Kidney (tissue), 14 donors: ENCODE results near the gene C9orf43. TPM values are rescaled to one million over a fixed set of nuclear protein-coding genes. Genes with fewer than 3 reads are reported as not detected.
A peak's percentile ranks its signal among the peaks of the same experiment; 100 is the strongest.

Source experiments
- DNase-seq, 5 donors: peaks; one replicate each; pipeline ENCODE4 v3.0.0-alpha.2; 2013 to 2020
- FAIRE-seq: peaks from 2 replicates; lab custom pipeline; 2012; peaks lifted over from hg19 to GRCh38; lab: Jason Lieb, UNC
- H3K27ac ChIP-seq, 2 donors: one replicate each; pipeline ENCODE4 v1.7.0; 2013; ENCODE audit warnings: low read depth in 2 of 2, low read length in 2 of 2, inconsistent platforms in 1 of 2
- H3K27me3 ChIP-seq: one replicate; pipeline ENCODE4 v1.7.1; 2013; ENCODE audit warnings: low read length, inconsistent platforms; ENCODE audit not compliant: control insufficient read depth, insufficient read depth
- H3K36me3 ChIP-seq, 3 donors: one replicate each; pipeline versions ENCODE4 v1.7.0 to v1.7.1; 2013; ENCODE audit warnings: low read length in 3 of 3, control low read depth in 1 of 3, inconsistent platforms in 1 of 3; ENCODE audit not compliant: insufficient read depth in 3 of 3, control insufficient read depth in 2 of 3
- H3K4me1 ChIP-seq, 3 donors: one replicate each; pipeline versions ENCODE4 v1.7.0 to v1.7.1; 2013; ENCODE audit warnings: low read length in 3 of 3, inconsistent platforms in 1 of 3, low read depth in 1 of 3; ENCODE audit not compliant: control insufficient read depth in 2 of 3, insufficient read depth in 2 of 3
- H3K4me3 ChIP-seq, 3 donors: one replicate each; pipeline versions ENCODE4 v1.7.0 to v1.8.1; 2013; ENCODE audit warnings: low read length in 3 of 3, control low read depth in 1 of 3, inconsistent platforms in 1 of 3
- H3K9ac ChIP-seq, 3 donors: one replicate each; pipeline versions ENCODE4 v1.7.0 to v1.7.1; 2013; ENCODE audit warnings: low read length in 3 of 3, control low read depth in 1 of 3, inconsistent platforms in 1 of 3
- H3K9me3 ChIP-seq, 3 donors: one replicate each; pipeline versions ENCODE4 v1.7.0 to v1.7.1; 2013; ENCODE audit warnings: low read length in 3 of 3, control low read depth in 1 of 3, inconsistent platforms in 1 of 3; ENCODE audit not compliant: control insufficient read depth in 2 of 3, insufficient read depth in 1 of 3
- CTCF ChIP-seq: IDR thresholded peaks from 3 replicates; pipeline ENCODE4 v1.5.1; 2012; ENCODE audit warnings: mild to moderate bottlenecking, moderate library complexity, borderline replicate concordance; ENCODE audit not compliant: insufficient read depth; ENCODE audit errors: extremely low read depth
- intact Hi-C: fragments of 100-400 bp; cut with DNase I; formaldehyde crosslinking; loops from one replicate; pipeline ENCODE4 v1.11.1; 2022
- polyA plus RNA-seq: library from polyadenylated mRNA; stranded (reverse); fragments of 350-450 nt; fragmentation: Illumina TruSeq; extraction: RNeasy Lipid Tissue Mini Kit (QIAGEN cat#74804); gene quantifications from one replicate; pipeline ENCODE4 v1.2.3, GENCODE V29; 2014; ENCODE audit warnings: low read depth, low replicate concordance; ENCODE audit not compliant: insufficient read depth
- total RNA-seq: library from RNA; stranded (reverse); fragmentation: NEBNext Ultra II Directional; extraction: Animal tissue kit (Norgen Biotek cat#: 25700); gene quantifications from one replicate; pipeline ENCODE4 v1.2.1, GENCODE V29; 2021
- donor health status: control.
- donor health status: control.
- donor health status: control.
- donor health status: control.
- donor health status: control.
- donor health status: DM: yes; HTN: yes; CAD: no.
- donor health status: Normal renal cell carcinoma (clear cell type).

The C9orf43 gene
- total and polyA plus RNA-seq, 2 donors from 2014 or later: 0.50 to 0.80 TPM

DNA sequence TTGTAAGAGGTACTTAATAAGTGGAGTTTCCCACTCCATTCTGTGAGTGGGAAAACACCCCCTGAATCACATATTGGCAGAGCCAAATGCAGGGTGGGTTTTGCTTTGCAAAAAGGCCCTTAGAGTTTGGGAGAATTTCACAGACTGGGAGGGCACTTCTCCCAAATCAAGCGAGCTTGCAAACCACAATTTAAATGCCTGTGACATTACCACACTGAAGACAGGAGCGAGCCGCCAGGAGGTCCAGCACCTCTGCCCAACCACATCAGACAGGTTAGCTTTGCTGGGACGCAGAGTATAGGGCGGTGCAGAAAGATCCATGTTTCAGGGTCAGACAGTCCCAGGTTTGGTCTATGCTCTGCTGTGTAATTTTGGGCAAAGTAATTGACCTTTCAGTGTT is 11.8 kb upstream of the C9orf43 start:
- Histone ChIP-seq H3K36me3 (no peaks in the 10 kb centered on the region), H3K27me3 (no peaks in the 10 kb centered on the region), H3K4me1 (peaks cover 0 to 17% (median 10%) of the 10 kb centered on the region in 3 donors), H3K4me3 (peak overlapping the region in 1 of 3 donors; percentile 80), H3K9ac (no peak overlapping the region), H3K27ac (no peak overlapping the region), H3K9me3 (no peaks in the 10 kb centered on the region)
- intact Hi-C loops: no loop called here
- FAIRE-seq: no peak
- no peak for DNase-seq
- TF ChIP-seq CTCF: no peak

- H3K4me3 ChIP-seq: peak overlapping the region in 2 of 3 donors; percentile 80 to 81
- no peak for FAIRE-seq
Measured at GRCh38 chr9:113399646-113400200, 10.8 kb upstream of the C9orf43 start.

DNA sequence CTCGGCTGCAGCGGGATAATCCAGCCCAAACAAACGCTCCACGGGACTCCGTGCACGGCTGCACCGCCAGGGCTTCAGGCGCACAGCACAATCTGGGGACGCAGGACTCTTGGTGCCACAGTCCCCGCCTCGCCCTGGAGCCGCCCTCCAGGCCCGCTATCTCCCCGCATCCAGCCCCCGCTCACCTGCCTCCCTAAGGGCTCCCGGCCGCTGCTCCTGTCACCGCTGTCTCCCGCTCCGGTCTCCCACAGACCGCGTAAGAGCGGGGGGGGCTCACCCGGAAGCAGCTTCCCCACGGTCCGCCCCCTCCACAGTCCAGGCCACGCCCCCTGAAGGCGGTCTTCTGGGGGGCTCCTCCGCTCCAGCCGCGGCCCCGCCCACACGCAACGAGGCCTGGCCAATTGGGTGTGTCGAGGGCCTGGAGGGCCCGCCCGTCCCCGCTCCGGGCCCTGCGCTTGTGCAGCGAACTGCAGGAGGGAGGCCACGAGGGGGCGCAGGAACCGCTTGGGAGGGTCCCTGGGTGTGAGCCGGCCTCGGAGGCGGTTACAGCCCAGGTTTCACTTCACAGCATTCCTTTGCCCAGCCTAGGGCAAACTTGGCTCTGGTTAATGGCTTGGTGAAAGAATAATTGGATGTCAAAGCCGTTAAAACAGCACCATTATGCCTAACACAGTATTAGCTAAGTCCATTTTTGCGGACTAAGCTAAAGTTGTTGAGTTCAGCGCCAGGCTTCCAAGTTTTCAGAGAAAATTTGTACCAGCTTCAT is 9.3 kb upstream of the C9orf43 start, which contains the start of gene ALAD:
ALAD (minus strand) TSS at position 258 of the 766 bp plus-strand sequence. CDS start 7,725 bp downstream, outside the sequence.
- peak within 1 kb of the TSS; percentile 37 to 78 (median 72) for H3K9ac ChIP-seq
- peak; percentile 99 to 100 (median 100) for DNase-seq
- peak; percentile 92 for FAIRE-seq
- peak within 1 kb of the TSS; percentile 75 to 81 (median 80) for H3K4me3 ChIP-seq
- intact Hi-C loops: no loop called here
- H3K27me3 ChIP-seq: no peaks in the 10 kb centered on the region
- no peaks in the 10 kb centered on the region for H3K9me3 ChIP-seq
- no peaks in the 10 kb centered on the region for H3K36me3 ChIP-seq
- TF ChIP-seq CTCF: peak; percentile 82
- H3K27ac ChIP-seq: peak within 1 kb of the TSS; percentile 17 to 68
- H3K4me1 ChIP-seq: peaks cover 0 to 17% (median 10%) of the 10 kb centered on the region in 3 donors

More at GRCh38 chr9:113399646-113400200, 10.8 kb upstream of the C9orf43 start:
- Histone ChIP-seq H3K4me1 (peaks cover 0 to 17% (median 10%) of the 10 kb centered on the region in 3 donors), H3K36me3 (no peaks in the 10 kb centered on the region), H3K9me3 (no peaks in the 10 kb centered on the region), H3K27me3 (no peaks in the 10 kb centered on the region), H3K27ac (peak overlapping the region; percentile 8 to 16), H3K9ac (peak overlapping the region in 1 of 3 donors; percentile 13)
- DNase-seq: no peak
- intact Hi-C loops: no loop called here
- no peak for TF ChIP-seq CTCF
